ENCODE data around the gene NACA.

Gene NACA

DNA sequence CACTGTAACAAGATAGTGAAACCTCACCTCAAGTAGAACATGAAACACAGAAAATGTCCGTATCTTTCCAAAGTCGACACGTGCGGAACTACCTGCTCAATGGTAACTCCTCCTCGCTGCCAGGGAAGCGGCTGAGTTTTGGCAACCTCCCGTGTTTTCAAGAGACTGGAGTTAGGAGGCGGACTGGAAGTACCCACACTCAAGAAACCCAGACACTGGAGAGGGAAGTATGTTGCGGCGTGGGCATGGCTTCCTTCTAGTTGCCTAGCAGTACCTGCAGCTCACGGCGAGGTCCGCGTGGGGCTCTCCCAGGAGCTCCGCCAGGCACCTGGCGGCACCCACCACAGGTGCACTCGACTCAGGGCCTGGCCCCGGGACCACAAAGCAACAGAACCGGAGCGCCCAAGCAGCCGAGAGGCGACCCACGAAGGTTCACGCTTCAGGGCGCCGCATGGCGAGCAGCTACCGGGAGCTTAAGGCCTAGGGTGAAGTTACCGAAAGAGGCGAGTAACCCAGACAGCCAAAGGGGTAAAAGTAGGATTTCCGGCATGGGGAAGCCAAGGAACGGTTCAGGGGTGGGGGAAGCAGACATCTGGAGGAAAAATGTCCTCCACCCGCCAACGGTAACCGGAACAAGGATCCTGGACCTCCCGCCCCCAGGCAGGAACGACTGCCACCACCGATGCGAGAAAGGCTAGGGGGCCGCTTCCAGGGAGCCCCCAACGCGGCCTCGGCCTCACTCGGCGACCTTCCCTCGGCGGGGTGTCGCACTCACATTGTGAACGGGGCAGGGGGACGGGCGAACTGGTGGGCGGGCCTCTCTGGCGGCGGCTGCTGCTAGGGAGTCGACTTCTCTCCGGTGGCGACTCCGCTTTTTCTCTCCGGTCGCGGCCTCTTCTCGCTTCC is 37.6 kb downstream of the NACA start:
- peak; percentile 19 for DNase-seq

DNA sequence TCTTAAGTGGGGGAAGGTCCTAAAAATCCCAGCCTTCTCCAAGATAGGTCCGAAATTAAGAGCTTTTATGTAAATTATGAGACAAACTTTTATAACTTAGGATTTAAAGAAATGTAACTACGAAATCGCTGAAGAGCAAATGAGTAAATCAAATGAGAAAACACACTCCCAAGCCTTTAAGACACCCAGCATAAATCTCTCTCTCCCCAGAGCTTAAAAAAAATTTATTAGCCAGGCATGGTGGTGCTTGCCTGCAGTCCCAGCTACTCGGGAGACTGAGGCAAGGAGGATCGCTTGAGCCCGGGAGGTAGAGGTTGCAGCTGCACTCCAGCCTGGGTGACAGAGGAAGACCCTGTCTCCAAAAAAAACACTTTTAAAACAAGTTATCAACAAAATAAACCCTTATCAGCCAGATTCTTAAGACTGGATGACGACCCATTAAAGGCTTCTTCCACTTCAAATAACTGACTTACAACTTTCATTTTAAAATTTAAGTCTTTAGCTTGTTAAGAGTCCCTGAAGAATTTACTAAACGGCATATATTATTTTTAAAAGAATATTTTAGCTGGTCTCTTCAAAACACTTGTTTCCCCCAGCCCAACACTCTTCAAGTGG is 40.2 kb downstream of the NACA start:
- DNase-seq = no peak

DNA sequence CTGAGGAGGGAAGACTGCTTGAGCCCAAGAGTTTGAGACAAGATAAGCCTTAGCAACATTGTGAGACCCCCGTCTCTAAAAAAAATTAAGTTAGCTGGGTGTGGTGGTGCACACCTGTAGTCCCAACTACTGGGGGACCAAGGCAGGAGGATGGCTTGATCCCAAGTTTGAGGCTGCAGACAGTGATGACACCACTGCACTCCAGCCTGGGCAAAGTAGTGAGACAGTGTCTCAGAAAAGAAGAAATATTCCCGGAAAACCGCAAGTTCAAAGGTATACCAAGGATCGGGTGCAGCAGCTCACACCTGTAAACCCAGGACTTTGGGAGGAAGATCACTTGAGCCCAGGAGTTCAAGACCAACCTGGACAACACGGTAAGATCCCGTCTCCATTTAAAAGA is 42.8 kb downstream of the NACA start:
- DNase-seq = no peak

GRCh38 chr12:56679883-56680575 is 45.1 kb downstream of the NACA start:
- no peak for DNase-seq

DNA sequence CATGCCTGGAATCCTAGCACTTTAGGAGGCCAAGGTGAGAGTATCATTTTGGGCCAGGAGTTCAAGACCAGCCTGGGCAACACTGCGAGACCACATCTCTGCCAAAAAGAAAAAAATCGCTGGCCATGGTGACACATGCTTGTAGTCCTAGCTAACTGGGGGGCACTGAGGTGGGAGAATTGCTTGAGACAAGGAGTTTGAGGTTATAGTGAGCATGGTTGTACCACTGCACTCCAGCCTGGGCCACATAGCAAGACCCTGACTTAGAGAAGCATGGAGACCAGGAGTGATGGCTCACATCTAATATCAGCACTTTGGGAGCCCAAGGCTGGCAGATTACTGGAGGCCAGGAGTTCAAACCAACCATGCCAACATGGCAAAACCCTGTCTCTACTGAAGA is 46.2 kb downstream of the NACA start:
- DNase-seq = no peak

- no peak for DNase-seq
These were observed 47.4 kb downstream of the NACA start for GRCh38 chr12:56677680-56678079.

- DNase-seq = no peak
These were observed 48.1 kb downstream of the NACA start for GRCh38 chr12:56676851-56677580.

DNA sequence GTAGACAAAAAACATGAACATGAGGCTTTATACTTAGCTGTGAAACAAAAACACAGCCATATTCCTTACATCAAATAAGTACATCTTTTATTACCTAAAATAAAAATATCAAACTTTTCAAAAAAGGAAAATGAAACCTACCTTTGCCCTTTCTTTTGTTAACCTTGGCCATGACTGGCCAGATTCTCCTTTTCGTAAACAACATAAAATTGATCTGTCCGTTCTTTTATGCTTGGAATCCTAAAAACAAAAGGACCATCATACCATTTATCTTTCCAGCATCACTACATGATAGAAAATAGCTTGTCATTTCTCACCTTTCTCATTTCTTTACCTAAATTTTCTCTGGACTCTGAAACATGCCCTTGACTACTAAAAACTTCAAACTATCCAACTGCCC is 53.5 kb downstream of the NACA start:
- no peak for DNase-seq

GRCh38 chr12:56670836-56671235 is 54.3 kb downstream of the NACA start:
- DNase-seq = no peak

DNA sequence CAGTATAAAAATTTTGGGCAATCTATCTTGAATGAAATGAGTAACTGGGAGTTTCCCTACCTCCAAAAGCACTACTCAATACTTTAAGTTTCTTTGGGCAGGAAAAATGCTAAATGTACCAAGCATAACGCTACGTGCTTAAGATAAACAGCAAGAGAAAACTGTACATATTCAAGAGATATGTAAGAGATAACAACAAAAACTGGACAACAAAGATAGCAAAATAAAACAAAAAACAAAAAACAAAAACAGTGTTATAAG is 57.0 kb downstream of the NACA start:
- no peak for DNase-seq

Measured in NCI-H748 treated with DMSO at 0.1 percent for 48 hours (cell line).